Parathyroid adenoma (tissue), 2 donors: Measurements from ENCODE around the gene DDX39B.
A peak's percentile ranks its signal among the peaks of the same experiment; 100 is the strongest.

Source experiments
- H2AFZ ChIP-seq: fragments of 300-600 bp; sonication (generic); one replicate; pipeline ENCODE4 v1.7.0; 2017; ENCODE audit warnings: antibody characterized with exemption, mild to moderate bottlenecking
- H3K27ac ChIP-seq: fragments of 300-600 bp; sonication (generic); one replicate; pipeline ENCODE4 v1.7.0; 2017
- H3K27me3 ChIP-seq: fragments of 300-600 bp; sonication (generic); one replicate; pipeline ENCODE4 v1.7.0; 2017; ENCODE audit warnings: low read length; ENCODE audit not compliant: control insufficient read depth, insufficient read depth
- H3K36me3 ChIP-seq: fragments of 300-600 bp; sonication (generic); one replicate; pipeline ENCODE4 v1.7.0; 2017; ENCODE audit warnings: low read length; ENCODE audit not compliant: control insufficient read depth, insufficient read depth
- H3K4me1 ChIP-seq: fragments of 300-600 bp; sonication (generic); one replicate; pipeline ENCODE4 v1.7.0; 2017; ENCODE audit warnings: control low read depth
- H3K4me2 ChIP-seq: fragments of 300-600 bp; sonication (generic); one replicate; pipeline ENCODE4 v1.7.0; 2017; ENCODE audit warnings: low read length
- H3K4me3 ChIP-seq: fragments of 300-600 bp; sonication (generic); one replicate; pipeline ENCODE4 v1.7.0; 2017; ENCODE audit warnings: low read depth, low read length
- H3K79me2 ChIP-seq: fragments of 300-600 bp; sonication (generic); one replicate; pipeline ENCODE4 v1.7.0; 2017; ENCODE audit warnings: control low read depth
- H3K9ac ChIP-seq: fragments of 300-600 bp; sonication (generic); one replicate; pipeline ENCODE4 v1.7.0; 2017; ENCODE audit warnings: mild to moderate bottlenecking
- H3K9me3 ChIP-seq: fragments of 300-600 bp; sonication (generic); one replicate; pipeline ENCODE4 v1.7.0; 2017; ENCODE audit warnings: low read length; ENCODE audit not compliant: control insufficient read depth
- CTCF ChIP-seq: fragments of 300-600 bp; sonication (generic); IDR thresholded peaks from one replicate; pipeline ENCODE4 v1.7.0; 2017; ENCODE audit warnings: antibody characterized with exemption, mild to moderate bottlenecking
- donor health status: primary hyperparathyroidism.

Gene DDX39B

DNA sequence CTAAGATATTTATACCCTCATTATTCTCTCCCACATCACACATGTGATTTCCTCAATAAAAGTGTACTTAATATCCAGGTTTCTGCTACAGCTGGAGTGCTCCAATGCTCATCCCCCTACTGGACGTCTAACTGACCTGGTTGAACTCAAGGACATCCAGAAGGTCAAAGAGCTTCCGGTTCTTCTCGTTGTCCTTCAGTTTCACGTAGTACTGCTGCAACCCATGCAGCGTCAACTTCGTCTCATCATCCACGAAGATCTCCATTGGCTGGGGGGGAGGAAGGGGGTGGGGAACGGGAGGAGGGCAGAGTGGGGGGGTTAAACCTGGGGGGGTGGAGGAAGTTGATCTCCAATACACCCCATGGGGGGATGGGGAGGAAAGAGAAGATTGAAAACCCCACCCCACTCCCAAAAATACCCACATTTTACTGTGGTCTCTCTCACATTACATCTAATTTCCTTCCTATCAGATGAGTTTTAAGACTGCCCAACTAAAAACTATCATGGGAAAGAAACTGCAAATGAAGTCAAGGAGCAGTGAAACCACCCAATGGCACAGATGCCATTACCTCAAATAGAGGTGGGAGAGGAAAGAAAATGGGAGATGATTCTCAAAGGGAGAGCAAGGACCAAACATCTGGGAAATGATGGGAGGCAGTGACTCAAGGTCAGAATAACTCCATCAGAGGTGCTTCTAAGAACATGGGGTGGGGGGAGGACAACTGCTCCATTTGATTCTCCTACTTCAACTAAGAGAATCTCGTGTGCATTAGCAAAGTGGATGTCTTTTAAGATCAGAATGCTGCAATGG lies 9.0 kb downstream of the DDX39B start:
- Histone ChIP-seq H3K9me3 (no peaks in the 10 kb centered on the region), H3K4me1 (peaks cover 6% of the 10 kb centered on the region), H3K27ac (peak overlapping the region; percentile 34), H3K36me3 (no peaks in the 10 kb centered on the region), H3K4me2 (no peak overlapping the region), H3K9ac (no peak overlapping the region), H2AFZ (no peak overlapping the region), H3K4me3 (no peak overlapping the region), H3K79me2 (no peaks in the 10 kb centered on the region), H3K27me3 (no peaks in the 10 kb centered on the region)
- no peak for TF ChIP-seq CTCF

GRCh38 chr6:31531771-31532643 lies 9.8 kb downstream of the DDX39B start:
- H3K36me3 ChIP-seq: no peaks in the 10 kb centered on the region
- H3K4me3 ChIP-seq: no peak overlapping the region
- no peak overlapping the region for H3K4me2 ChIP-seq
- no peak overlapping the region for H2AFZ ChIP-seq
- H3K27ac ChIP-seq: peak overlapping the region; percentile 34
- H3K27me3 ChIP-seq: no peaks in the 10 kb centered on the region
- no peak overlapping the region for H3K9ac ChIP-seq
- H3K4me1 ChIP-seq: peaks cover 6% of the 10 kb centered on the region
- TF ChIP-seq CTCF: no peak
- H3K9me3 ChIP-seq: no peaks in the 10 kb centered on the region
- no peaks in the 10 kb centered on the region for H3K79me2 ChIP-seq

DNA sequence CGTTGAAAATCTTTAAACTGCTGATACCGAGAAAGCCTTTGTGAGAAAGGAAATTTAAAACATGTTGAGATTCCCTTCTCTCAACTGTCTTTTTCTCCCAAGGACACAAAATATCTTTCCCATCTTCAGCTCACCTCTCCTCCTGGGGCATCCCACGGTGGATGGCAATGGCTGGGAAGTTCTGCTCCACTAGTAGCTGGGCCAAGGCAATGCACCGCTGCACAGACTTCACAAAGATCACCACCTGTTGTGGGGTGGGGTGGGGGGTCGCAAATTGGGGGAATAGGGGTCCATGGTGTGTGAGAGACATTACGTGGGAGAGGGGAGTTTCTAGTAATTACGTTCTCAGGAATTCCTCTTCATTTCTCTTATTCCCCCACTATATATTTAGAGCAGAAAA lies 10.6 kb downstream of the DDX39B start:
- Histone ChIP-seq H2AFZ (no peak overlapping the region), H3K27me3 (no peaks in the 10 kb centered on the region), H3K4me1 (peaks cover 6% of the 10 kb centered on the region)

DNA sequence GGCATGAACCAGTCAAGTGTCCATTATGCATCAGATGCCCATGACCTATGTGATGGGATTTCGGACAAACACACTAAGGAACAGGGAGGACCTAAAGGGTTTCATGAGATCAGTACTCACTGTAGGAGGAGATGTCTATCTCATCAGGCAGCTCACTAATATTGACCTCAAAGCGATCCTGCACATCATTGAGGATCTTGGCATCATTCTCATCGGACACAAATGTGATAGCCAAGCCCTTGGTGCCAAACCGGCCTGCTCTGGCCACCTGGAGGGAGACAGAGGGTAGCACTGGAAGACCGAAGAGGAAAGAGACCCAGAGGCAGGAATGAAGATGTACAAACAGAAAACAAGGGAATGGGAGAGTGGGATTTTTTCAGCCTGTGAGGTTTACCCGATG lies 11.1 kb downstream of the DDX39B start:
- Histone ChIP-seq H3K4me1 (peaks cover 6% of the 10 kb centered on the region), H3K4me2 (no peak overlapping the region), H3K27ac (no peak overlapping the region), H3K9ac (no peak overlapping the region), H2AFZ (no peak overlapping the region), H3K27me3 (no peaks in the 10 kb centered on the region), H3K4me3 (no peak overlapping the region), H3K36me3 (no peaks in the 10 kb centered on the region), H3K9me3 (no peaks in the 10 kb centered on the region), H3K79me2 (no peaks in the 10 kb centered on the region)
- TF ChIP-seq CTCF: no peak

More for the DNA sequence above, 10.6 kb downstream of the DDX39B start:
- H3K4me3 ChIP-seq: no peak overlapping the region
- no peak for TF ChIP-seq CTCF
- H3K9me3 ChIP-seq: no peaks in the 10 kb centered on the region
- H3K27ac ChIP-seq: no peak overlapping the region
- no peaks in the 10 kb centered on the region for H3K36me3 ChIP-seq
- no peak overlapping the region for H3K9ac ChIP-seq
- H3K79me2 ChIP-seq: no peaks in the 10 kb centered on the region
- H3K4me2 ChIP-seq: no peak overlapping the region
